Right lobe of liver (tissue), 4 donors: Measurements from ENCODE around the gene CAMTA1.

Experiments used
- POLR2A ChIP-seq: fragments of 450-650 bp; IDR thresholded peaks from one replicate; pipeline ENCODE4 v1.6.1; 2017; ENCODE audit warnings: antibody characterized with exemption, mild to moderate bottlenecking
- TF ChIP-seq, protein P1 (sequence below), 4 donors: fragments of 200-600 bp in 3 of 4; fragments of 450-650 bp in 1 of 4; IDR thresholded peaks; one replicate each; pipeline versions ENCODE4 v1.5.1 to v1.8.0; 2016 to 2022; ENCODE audit warnings: antibody characterized with exemption in 4 of 4, mild to moderate bottlenecking in 2 of 4
- donor health status: DM: no; HTN: no; CAD: no.
- donor health status: DM: no; HTN: no; CAD: no.
- donor health status: DM: no; HTN: yes; CAD: no.

DNA sequence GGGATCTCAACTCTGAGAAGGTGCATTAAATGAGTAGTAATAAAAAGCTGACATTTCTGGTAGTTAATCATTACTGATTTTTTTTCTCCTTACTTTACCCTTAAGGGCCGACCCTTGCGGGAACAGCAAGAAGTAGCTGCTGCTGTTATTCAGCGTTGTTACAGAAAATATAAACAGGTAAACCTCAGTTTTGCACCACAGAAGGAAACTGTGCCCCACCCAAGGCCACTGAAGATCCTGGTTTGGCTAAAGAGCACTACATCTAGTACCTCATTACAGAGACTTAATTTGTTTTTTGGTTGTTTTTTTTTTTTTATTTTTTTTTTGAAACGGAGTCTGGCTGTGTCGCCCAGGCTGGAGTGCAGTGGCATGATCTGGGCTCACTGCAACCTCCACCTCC is 962.4 kb downstream of the CAMTA1 start:
- TF ChIP-seq, protein P1, sequence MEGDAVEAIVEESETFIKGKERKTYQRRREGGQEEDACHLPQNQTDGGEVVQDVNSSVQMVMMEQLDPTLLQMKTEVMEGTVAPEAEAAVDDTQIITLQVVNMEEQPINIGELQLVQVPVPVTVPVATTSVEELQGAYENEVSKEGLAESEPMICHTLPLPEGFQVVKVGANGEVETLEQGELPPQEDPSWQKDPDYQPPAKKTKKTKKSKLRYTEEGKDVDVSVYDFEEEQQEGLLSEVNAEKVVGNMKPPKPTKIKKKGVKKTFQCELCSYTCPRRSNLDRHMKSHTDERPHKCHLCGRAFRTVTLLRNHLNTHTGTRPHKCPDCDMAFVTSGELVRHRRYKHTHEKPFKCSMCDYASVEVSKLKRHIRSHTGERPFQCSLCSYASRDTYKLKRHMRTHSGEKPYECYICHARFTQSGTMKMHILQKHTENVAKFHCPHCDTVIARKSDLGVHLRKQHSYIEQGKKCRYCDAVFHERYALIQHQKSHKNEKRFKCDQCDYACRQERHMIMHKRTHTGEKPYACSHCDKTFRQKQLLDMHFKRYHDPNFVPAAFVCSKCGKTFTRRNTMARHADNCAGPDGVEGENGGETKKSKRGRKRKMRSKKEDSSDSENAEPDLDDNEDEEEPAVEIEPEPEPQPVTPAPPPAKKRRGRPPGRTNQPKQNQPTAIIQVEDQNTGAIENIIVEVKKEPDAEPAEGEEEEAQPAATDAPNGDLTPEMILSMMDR (IDR thresholded peaks at IDR 0.05) = no peak
- TF ChIP-seq POLR2A = no peak
